ENCODE measurements around the gene PCDHB7. TPM values are rescaled to one million over a fixed set of nuclear protein-coding genes. Genes with fewer than 3 reads are reported as not detected.
"Not testable (repeated sequence)": the region's sequence is repeated elsewhere in the genome, so short reads cannot be mapped to it uniquely, and the experiment has no call there.

PCDHB7 gene
- total and polyA plus RNA-seq, 2 of the 4 experiments (the other 2 are of a cell fraction), result 0.18 to 0.38 TPM

DNA sequence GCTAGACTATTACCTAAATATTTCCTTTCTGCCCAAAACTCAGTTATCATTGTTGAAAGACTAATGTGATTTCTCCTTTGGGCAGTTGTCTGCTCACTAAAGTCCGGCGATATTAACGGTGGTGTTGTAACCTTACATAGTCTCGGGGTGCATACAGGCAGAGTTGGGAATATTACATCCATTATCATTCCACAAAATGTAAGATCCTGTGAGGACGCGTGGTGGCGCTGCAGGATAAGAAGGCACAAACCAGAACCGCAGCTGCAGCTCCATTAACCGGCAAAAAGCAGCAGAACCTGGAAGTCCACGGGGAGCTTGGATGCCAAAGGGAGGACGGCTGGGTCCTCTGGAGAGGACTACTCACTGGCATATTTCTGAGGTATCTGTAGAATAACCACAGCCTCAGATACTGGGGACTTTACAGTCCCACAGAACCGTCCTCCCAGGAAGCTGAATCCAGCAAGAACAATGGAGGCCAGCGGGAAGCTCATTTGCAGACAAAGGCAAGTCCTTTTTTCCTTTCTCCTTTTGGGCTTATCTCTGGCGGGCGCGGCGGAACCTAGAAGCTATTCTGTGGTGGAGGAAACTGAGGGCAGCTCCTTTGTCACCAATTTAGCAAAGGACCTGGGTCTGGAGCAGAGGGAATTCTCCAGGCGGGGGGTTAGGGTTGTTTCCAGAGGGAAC is 41.4 kb downstream of the PCDHB7 start, which contains the start of gene PCDHB13:
PCDHB13 (plus strand) TSS at position 264 of the 684 bp plus-strand sequence; CDS start at position 469, 205 bp downstream.
- H2BK120ac ChIP-seq (ENCODE audit: low read depth, low read length); H4K5ac ChIP-seq (ENCODE audit: low read depth, low read length); H2BK20ac ChIP-seq (ENCODE audit: low read depth, low read length); H2BK5ac ChIP-seq (ENCODE audit: low read depth, low read length, poor library complexity, severe bottlenecking); H2BK15ac ChIP-seq (ENCODE audit: low read depth, low read length); POLR2A ChIA-PET (ENCODE audit: unreplicated experiment); H2AK5ac ChIP-seq (ENCODE audit: low read depth, low read length); H4K8ac ChIP-seq (ENCODE audit: low read depth in 2 of 2, low read length in 2 of 2); H4K20me1 ChIP-seq (ENCODE audit: insufficient read depth, low read length); H3K27me3 ChIP-seq (ENCODE audit: control insufficient read depth, insufficient read depth, low read length); H3K18ac ChIP-seq (ENCODE audit: low read depth, low read length); H4K91ac ChIP-seq (ENCODE audit: insufficient read depth, low read depth, low read length); H3K79me1 ChIP-seq (ENCODE audit: low read depth in 1 of 2, low read length in 2 of 2); H3K23ac ChIP-seq (ENCODE audit: low read depth, low read length); in situ Hi-C loops (cut with MboI; ENCODE audit: low sequenced_read_pairs); intact Hi-C loops (cut with micrococcal nuclease); H2AFZ ChIP-seq (replicated peaks; ENCODE audit: low read length, poor library complexity); H3K4me1 ChIP-seq (ENCODE audit: control insufficient read depth, insufficient read depth, low read length); H3K56ac ChIP-seq (ENCODE audit: extremely low read depth, insufficient read depth, low read length); dilution Hi-C loops (cut with HindIII; ENCODE audit: low sequenced_read_pairs, unreplicated experiment); H3K4ac ChIP-seq (ENCODE audit: low read depth, low read length); H3K36me3 ChIP-seq (ENCODE audit: control insufficient read depth, insufficient read depth, low read length); H3K4me2 ChIP-seq (ENCODE audit: low read depth, low read length); H3K9ac ChIP-seq (ENCODE audit: low read depth, low read length); H3K14ac ChIP-seq (replicated peaks; ENCODE audit: low read depth, low read length); H2AK9ac ChIP-seq (replicated peaks; ENCODE audit: low read depth, low read length, poor library complexity); BruUV-seq (replicated peaks); H3K27ac ChIP-seq (ENCODE audit: insufficient read depth, low read length); H3K9me1 ChIP-seq (ENCODE audit: insufficient read depth, low read length): not testable (repeated sequence)
- DNase-seq (peak; percentile 19), ATAC-seq (ENCODE audit: low read depth) (peak; percentile 67)
- TF ChIP-seq, protein P1, sequence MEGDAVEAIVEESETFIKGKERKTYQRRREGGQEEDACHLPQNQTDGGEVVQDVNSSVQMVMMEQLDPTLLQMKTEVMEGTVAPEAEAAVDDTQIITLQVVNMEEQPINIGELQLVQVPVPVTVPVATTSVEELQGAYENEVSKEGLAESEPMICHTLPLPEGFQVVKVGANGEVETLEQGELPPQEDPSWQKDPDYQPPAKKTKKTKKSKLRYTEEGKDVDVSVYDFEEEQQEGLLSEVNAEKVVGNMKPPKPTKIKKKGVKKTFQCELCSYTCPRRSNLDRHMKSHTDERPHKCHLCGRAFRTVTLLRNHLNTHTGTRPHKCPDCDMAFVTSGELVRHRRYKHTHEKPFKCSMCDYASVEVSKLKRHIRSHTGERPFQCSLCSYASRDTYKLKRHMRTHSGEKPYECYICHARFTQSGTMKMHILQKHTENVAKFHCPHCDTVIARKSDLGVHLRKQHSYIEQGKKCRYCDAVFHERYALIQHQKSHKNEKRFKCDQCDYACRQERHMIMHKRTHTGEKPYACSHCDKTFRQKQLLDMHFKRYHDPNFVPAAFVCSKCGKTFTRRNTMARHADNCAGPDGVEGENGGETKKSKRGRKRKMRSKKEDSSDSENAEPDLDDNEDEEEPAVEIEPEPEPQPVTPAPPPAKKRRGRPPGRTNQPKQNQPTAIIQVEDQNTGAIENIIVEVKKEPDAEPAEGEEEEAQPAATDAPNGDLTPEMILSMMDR (conservative IDR thresholded peaks at IDR 0.05; ENCODE audit: low read depth, low read length), result peak; percentile 20; the same call in 1 of the 2 replicates
- Histone ChIP-seq H3K4me3 (ENCODE audit: insufficient read depth, low read depth, low read length) (peak within 1 kb of the TSS; percentile 45; the same call in 1 of the 2 replicates), H3K9me3 (ENCODE audit: control insufficient read depth, insufficient read depth, low read length) (peaks cover 27% of the 10 kb centered on the region; the same call in 1 of the 2 replicates)
- CTCF ChIA-PET, result interaction anchor here (0.7 kb wide), 1 partner anchor 11 kb away, joined by 5 read pairs; no protein-coding TSS in a partner anchor
- WGBS, 2 experiments (ENCODE audit: extremely low coverage in 2 of 2, insufficient read length in 1 of 2), result no CpG with 5 or more reads among the region's 18 CpGs

- H3K4ac ChIP-seq (ENCODE audit: low read depth, low read length); H2AK5ac ChIP-seq (ENCODE audit: low read depth, low read length); POLR2A ChIA-PET (ENCODE audit: unreplicated experiment); H3K4me2 ChIP-seq (ENCODE audit: low read depth, low read length); H3K27ac ChIP-seq (ENCODE audit: insufficient read depth, low read length); H3K9me1 ChIP-seq (ENCODE audit: insufficient read depth, low read length); H3K36me3 ChIP-seq (ENCODE audit: control insufficient read depth, insufficient read depth, low read length); H3K23ac ChIP-seq (ENCODE audit: low read depth, low read length); intact Hi-C loops (cut with micrococcal nuclease); ATAC-seq (ENCODE audit: low read depth); H3K18ac ChIP-seq (ENCODE audit: low read depth, low read length); H2AFZ ChIP-seq (replicated peaks; ENCODE audit: low read length, poor library complexity); H3K9ac ChIP-seq (ENCODE audit: low read depth, low read length); BruUV-seq (replicated peaks); H3K56ac ChIP-seq (ENCODE audit: extremely low read depth, insufficient read depth, low read length); H3K79me1 ChIP-seq (ENCODE audit: low read depth in 1 of 2, low read length in 2 of 2); H2BK15ac ChIP-seq (ENCODE audit: low read depth, low read length); in situ Hi-C loops (cut with MboI; ENCODE audit: low sequenced_read_pairs); H3K4me3 ChIP-seq (ENCODE audit: insufficient read depth, low read depth, low read length); H4K91ac ChIP-seq (ENCODE audit: insufficient read depth, low read depth, low read length); H4K8ac ChIP-seq (ENCODE audit: low read depth in 2 of 2, low read length in 2 of 2); H4K5ac ChIP-seq (ENCODE audit: low read depth, low read length); H2BK20ac ChIP-seq (ENCODE audit: low read depth, low read length); CTCF ChIA-PET; H2AK9ac ChIP-seq (replicated peaks; ENCODE audit: low read depth, low read length, poor library complexity); H4K20me1 ChIP-seq (ENCODE audit: insufficient read depth, low read length); H3K4me1 ChIP-seq (ENCODE audit: control insufficient read depth, insufficient read depth, low read length); H3K27me3 ChIP-seq (ENCODE audit: control insufficient read depth, insufficient read depth, low read length); H3K14ac ChIP-seq (replicated peaks; ENCODE audit: low read depth, low read length); DNase-seq; dilution Hi-C loops (cut with HindIII; ENCODE audit: low sequenced_read_pairs, unreplicated experiment); H2BK5ac ChIP-seq (ENCODE audit: low read depth, low read length, poor library complexity, severe bottlenecking); H2BK120ac ChIP-seq (ENCODE audit: low read depth, low read length): not testable (repeated sequence)
- H3K9me3 ChIP-seq (ENCODE audit: control insufficient read depth, insufficient read depth, low read length), result peaks cover 23% of the 10 kb centered on the region; the same call in 1 of the 2 replicates
- no CpG with 5 or more reads among the region's 12 CpGs for WGBS, 2 experiments (ENCODE audit: extremely low coverage in 2 of 2, insufficient read length in 1 of 2)
Measured at GRCh38 chr5:141214583-141214982, 42.1 kb downstream of the PCDHB7 start.

Measured in IMR-90 (cell line).